Transverse colon (tissue), 4 donors: ENCODE data around the gene ACSS1.

Experiments used
- CTCF ChIP-seq, 5 experiments: fragments of 200-600 bp in 3 of 5; fragments of 450-650 bp in 2 of 5; sonication (generic) in 3 of 5; IDR thresholded peaks; 1 replicate in 2 of 5; 2 replicates in 3 of 5; pipeline ENCODE4 v1.5.1; 2016 to 2017; ENCODE audit warnings: antibody characterized with exemption in 5 of 5, inconsistent platforms in 3 of 5, mild to moderate bottlenecking in 2 of 5, moderate library complexity in 1 of 5
- POLR2AphosphoS5 ChIP-seq, 3 donors: sonication (generic); formaldehyde crosslinking; IDR thresholded peaks; one replicate each; pipeline ENCODE4 v1.6.1; 2016; ENCODE audit warnings: antibody characterized with exemption in 3 of 3

DNA sequence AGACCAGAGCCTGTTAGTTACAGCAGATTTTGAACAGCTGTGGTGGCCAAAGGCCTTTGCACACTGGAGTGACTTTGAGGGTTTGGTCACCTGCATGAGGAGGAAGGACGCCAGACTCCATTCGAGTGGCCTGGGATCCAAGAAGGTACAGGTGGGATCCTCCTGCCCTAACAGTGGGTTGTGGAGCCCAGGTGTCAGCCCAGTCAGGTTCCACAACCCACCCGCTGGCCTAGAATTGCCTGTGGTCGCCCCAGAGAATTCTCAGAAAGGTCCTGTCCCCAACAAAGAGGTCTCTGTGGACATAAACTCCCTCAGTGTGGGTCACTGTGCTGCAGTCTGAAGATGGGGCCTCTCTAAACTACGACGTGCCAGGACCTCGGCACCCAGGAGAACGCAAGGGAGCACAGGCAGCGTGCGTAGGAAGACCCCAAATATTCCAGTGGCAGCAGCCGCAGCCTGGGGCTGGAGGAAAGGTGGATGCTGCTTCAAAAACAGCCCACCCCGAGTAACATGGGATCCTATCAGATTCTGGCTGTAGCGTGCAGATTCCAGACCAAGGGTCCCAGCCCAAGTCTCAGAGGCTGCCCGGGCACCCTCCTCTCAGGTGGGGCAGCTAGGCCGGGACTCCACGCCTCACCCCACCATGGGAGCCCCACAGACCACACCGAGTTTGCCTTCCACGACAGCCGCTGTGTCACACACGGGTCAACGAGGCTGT is 16.0 kb downstream of the ACSS1 start:
- TF ChIP-seq CTCF (IDR thresholded peaks at IDR 0.05) (no peak), POLR2AphosphoS5 (IDR thresholded peaks at IDR 0.05) (no peak)
